Effector memory CD8-positive, alpha-beta T cell (primary cell): ENCODE measurements around the gene MAPK12.

Experiments used
- ATAC-seq: fragments of 150-1000 bp; cut with Tn5 transposase; replicated peaks from 2 replicates; pipeline ENCODE4 v1.10.0; 2021; ENCODE audit warnings: mild to moderate bottlenecking, moderate library complexity
- DNase-seq, 3 experiments: peaks; one replicate each; pipeline ENCODE4 v3.0.0; 2021
- H3K27ac Mint-ChIP-seq, 2 donors: one replicate each; pipeline ENCODE4 v1.8.0; 2022; ENCODE audit warnings: mild to moderate bottlenecking in 2 of 2, mixed read lengths in 2 of 2, moderate library complexity in 2 of 2
- H3K27me3 Mint-ChIP-seq, 2 donors: one replicate each; pipeline ENCODE4 v1.8.0; 2022; ENCODE audit warnings: mixed read lengths in 2 of 2
- H3K36me3 Mint-ChIP-seq: one replicate; pipeline ENCODE4 v1.8.0; 2022; ENCODE audit warnings: mild to moderate bottlenecking, moderate library complexity, mixed read lengths; ENCODE audit not compliant: insufficient read depth
- H3K4me1 Mint-ChIP-seq, 2 donors: one replicate each; pipeline ENCODE4 v1.8.0; 2022; ENCODE audit warnings: low read depth in 2 of 2, mixed read lengths in 2 of 2
- H3K4me3 Mint-ChIP-seq, 2 donors: one replicate each; pipeline ENCODE4 v1.8.0; 2022; ENCODE audit warnings: mild to moderate bottlenecking in 2 of 2, mixed read lengths in 2 of 2, moderate library complexity in 2 of 2
- H3K9me3 Mint-ChIP-seq, 2 donors: one replicate each; pipeline ENCODE4 v1.8.0; 2022; ENCODE audit warnings: mixed read lengths in 2 of 2
- total RNA-seq, 9 experiments: gene quantifications; one replicate each; lab custom pipeline; 2026; lab: John Stamatoyannopoulos, UW

MAPK12 gene
- total RNA-seq = 0.23 to 2.6 (median 0.98) reads per million in 9 experiments

DNA sequence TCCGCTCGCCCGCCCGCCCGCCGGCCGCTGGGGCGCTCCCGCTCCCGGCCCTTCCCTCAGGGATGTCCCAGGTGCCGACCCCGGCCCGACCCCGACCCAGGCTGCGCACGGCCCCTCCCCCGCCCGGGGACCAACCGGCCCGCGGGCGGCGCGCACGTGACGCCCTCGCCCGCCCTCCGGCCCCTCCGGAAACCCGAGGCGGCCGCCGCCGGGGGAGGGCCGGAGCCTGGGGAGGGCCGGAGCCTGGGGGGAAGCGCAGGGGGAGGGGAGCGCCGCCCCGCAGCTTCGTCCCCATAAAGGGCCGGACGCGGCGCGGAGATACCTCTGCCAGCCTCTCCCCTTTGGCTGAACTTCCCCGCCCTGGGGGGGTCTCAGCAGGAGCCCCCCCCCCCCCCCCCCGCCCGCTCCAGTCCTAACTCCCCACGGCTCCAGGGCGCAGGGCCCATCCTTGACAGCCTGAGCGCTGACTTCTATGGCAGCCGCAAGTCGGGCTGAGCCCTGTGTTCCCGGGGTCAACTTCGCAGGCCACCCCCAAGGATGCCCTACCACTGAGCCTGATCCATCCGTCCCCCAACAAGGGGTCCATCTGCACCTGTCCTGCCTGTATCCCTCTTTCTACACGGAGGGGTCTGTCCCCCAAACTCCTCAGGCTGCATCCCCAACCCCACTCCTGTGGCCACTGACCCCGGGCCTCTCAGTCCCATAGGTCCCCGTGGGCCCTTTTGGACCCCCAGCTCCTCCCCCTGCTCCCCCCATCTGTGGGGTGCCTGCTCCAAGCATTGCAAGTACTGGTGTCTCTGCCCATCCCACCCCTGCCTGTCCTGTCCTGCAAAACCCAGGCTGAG is at the start of gene MAPK12:
Gene MAPK12, minus strand, starts transcription at position 69 of the 845 bp plus-strand sequence. CDS start 174 bp downstream, outside the sequence.
- H3K4me1 Mint-ChIP-seq = peaks cover 6 to 9% of the 10 kb centered on the region in 2 donors
- H3K36me3 Mint-ChIP-seq = no peaks in the 10 kb centered on the region
- H3K4me3 Mint-ChIP-seq = peak within 1 kb of the TSS; percentile 75 to 80
- ATAC-seq (no peak), DNase-seq (no peak)
- H3K27ac Mint-ChIP-seq = no peak within 1 kb of the TSS
- H3K27me3 Mint-ChIP-seq = peaks cover 16 to 48% of the 10 kb centered on the region in 2 donors
- no peaks in the 10 kb centered on the region for H3K9me3 Mint-ChIP-seq

DNA sequence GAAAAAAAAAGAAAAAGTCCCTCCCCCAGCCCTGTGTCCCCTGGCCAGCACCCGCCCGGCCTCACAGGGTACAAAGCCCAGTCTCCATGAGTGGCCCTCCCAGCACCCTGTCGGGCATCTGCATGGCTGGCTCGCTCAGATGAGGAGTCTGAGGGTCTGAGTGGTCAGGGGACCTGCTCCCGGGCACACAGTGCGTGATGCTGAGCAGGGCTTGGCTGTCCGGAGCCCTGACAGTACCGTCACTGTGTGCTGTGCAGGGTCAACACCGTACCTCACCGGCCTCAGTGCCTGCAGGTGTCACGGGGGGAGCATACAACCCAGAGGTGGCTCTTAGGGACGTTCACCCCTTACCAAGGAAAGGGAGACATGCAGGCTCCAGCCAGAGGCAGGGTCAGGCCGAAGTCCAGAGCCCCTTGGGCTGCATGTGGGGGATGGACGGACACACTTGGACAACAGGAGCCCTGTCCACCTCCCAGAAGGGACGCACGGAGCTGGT is 49.5 kb upstream of the MAPK12 start:
- Mint-ChIP-seq H3K36me3 (peaks cover 3% of the 10 kb centered on the region), H3K9me3 (no peaks in the 10 kb centered on the region), H3K27me3 (peaks cover 3 to 5% of the 10 kb centered on the region in 2 donors), H3K4me1 (peaks cover 17 to 20% of the 10 kb centered on the region in 2 donors), H3K4me3 (no peak overlapping the region), H3K27ac (no peak overlapping the region)
- ATAC-seq (no peak), DNase-seq (no peak)

- Mint-ChIP-seq H3K4me3 (no peak overlapping the region), H3K36me3 (peaks cover 3% of the 10 kb centered on the region), H3K4me1 (peaks cover 13 to 18% of the 10 kb centered on the region in 2 donors), H3K27me3 (peaks cover 9 to 13% of the 10 kb centered on the region in 2 donors), H3K9me3 (no peaks in the 10 kb centered on the region), H3K27ac (no peak overlapping the region)
- ATAC-seq (no peak), DNase-seq (no peak)
These were observed 48.7 kb upstream of the MAPK12 start for GRCh38 chr22:50310031-50310722.

- DNase-seq (no peak), ATAC-seq (no peak)
- Mint-ChIP-seq H3K27ac (no peak overlapping the region), H3K27me3 (peaks cover 13 to 19% of the 10 kb centered on the region in 2 donors), H3K9me3 (no peaks in the 10 kb centered on the region), H3K4me1 (peaks cover 10 to 15% of the 10 kb centered on the region in 2 donors), H3K36me3 (peaks cover 3% of the 10 kb centered on the region), H3K4me3 (peak overlapping the region in 1 of 2 donors; percentile 27)
These were observed 48.1 kb upstream of the MAPK12 start for GRCh38 chr22:50309601-50309991.

DNA sequence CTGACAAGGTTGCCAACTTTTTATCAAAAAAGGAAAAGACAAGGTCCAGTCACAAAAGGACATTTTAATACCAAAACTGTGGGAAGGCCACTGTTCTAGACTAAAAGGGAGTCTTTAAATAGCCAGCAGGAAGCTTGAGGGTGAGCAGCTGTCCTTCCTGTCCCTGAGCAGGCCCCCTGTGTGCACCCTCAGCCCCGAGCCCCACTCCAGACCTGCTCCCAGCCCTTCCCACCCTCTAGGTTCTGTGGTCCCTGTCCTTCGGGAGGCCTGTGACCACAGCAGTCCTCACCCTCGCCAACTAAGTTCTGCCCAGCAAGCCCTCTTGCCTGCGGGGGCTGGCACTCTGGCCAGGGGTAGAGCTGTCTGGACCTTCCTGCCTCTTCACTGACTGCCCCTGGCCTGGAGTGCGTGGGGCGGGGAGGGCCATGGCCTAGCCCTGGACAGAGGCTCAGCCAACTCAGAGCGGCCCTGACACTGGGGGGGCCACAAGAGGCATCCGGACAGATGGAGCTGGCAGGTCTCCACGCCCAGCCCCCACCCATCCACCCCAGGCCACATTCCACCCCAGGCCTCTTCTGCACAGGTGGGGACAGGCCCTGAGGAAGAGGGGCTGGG is 47.6 kb upstream of the MAPK12 start:
- Mint-ChIP-seq H3K27me3 (peaks cover 13 to 24% of the 10 kb centered on the region in 2 donors), H3K4me3 (peak overlapping the region; percentile 58 to 70), H3K27ac (peak overlapping the region; percentile 23 to 73), H3K9me3 (no peaks in the 10 kb centered on the region), H3K4me1 (peaks cover 5 to 10% of the 10 kb centered on the region in 2 donors), H3K36me3 (peaks cover 3% of the 10 kb centered on the region)
- ATAC-seq (no peak), DNase-seq (no peak)

- no peak for DNase-seq
- H3K4me3 Mint-ChIP-seq = peak overlapping the region; percentile 58 to 70
- H3K36me3 Mint-ChIP-seq = peaks cover 3% of the 10 kb centered on the region
- H3K9me3 Mint-ChIP-seq = no peaks in the 10 kb centered on the region
- H3K27me3 Mint-ChIP-seq = peaks cover 13 to 29% of the 10 kb centered on the region in 2 donors
- peaks cover 0 to 5% of the 10 kb centered on the region in 2 donors for H3K4me1 Mint-ChIP-seq
- peak overlapping the region; percentile 23 to 73 for H3K27ac Mint-ChIP-seq
- ATAC-seq = no peak
These were observed 47.1 kb upstream of the MAPK12 start for GRCh38 chr22:50308597-50308935.

GRCh38 chr22:50307890-50308596 is 46.6 kb upstream of the MAPK12 start:
- peaks cover 3% of the 10 kb centered on the region for H3K36me3 Mint-ChIP-seq
- H3K4me1 Mint-ChIP-seq = peaks cover 0 to 5% of the 10 kb centered on the region in 2 donors
- H3K27me3 Mint-ChIP-seq = peaks cover 13 to 34% of the 10 kb centered on the region in 2 donors
- H3K27ac Mint-ChIP-seq = no peak overlapping the region
- DNase-seq = no peak
- no peak for ATAC-seq
- H3K4me3 Mint-ChIP-seq = peak overlapping the region; percentile 58 to 63
- H3K9me3 Mint-ChIP-seq = no peaks in the 10 kb centered on the region

GRCh38 chr22:50306753-50307749 is 45.6 kb upstream of the MAPK12 start, which contains the start of gene PLXNB2:
Gene PLXNB2 (minus strand): TSS chr22:50307646. CDS start chr22:50290584, 17,062 bp downstream.
- ATAC-seq (peak; percentile 59), DNase-seq (peak in 1 of 3 experiments; percentile 19)
- H3K27me3 Mint-ChIP-seq = peaks cover 13 to 42% of the 10 kb centered on the region in 2 donors
- H3K9me3 Mint-ChIP-seq = no peaks in the 10 kb centered on the region
- H3K4me3 Mint-ChIP-seq = peak within 1 kb of the TSS; percentile 58 to 63
- peaks cover 3% of the 10 kb centered on the region for H3K36me3 Mint-ChIP-seq
- H3K4me1 Mint-ChIP-seq = peaks cover 0 to 5% of the 10 kb centered on the region in 2 donors
- H3K27ac Mint-ChIP-seq = peak within 1 kb of the TSS in 1 of 2 donors; percentile 73

DNA sequence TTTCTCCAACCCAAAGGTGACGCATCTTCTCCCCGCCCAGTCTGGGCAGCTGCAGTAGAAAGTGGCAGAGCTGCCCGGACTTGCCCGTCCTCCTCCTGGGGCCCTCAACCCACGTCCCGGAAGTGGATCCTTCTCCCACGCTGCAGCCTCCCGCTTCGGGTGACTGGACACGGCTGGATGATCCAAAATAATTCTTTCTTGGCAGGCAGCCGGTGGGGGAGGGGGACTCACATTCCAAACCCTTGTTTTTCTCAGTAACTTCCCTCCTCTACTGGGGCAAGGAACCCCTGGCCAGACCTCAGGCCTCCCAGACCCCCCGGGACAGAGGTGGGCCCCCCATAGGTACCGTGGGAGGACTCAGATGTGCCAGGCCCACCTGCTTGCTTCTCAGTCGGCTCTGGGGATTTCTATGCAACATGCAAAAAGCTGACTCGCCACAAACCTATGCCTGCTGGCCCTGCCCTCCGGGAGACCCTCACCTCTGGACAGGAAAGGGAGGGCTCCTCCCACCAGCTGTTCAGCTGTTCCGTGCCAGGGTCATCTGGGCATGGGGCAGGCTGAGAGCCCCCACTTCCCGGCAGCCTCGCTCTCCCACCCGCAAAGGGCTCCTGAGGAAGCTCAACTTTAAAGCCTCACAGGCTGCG is 44.6 kb upstream of the MAPK12 start:
- Mint-ChIP-seq H3K4me3 (peak overlapping the region; percentile 29 to 53), H3K36me3 (peaks cover 3% of the 10 kb centered on the region), H3K9me3 (no peaks in the 10 kb centered on the region), H3K4me1 (peaks cover 0 to 5% of the 10 kb centered on the region in 2 donors), H3K27ac (no peak overlapping the region), H3K27me3 (peaks cover 13 to 42% of the 10 kb centered on the region in 2 donors)
- DNase-seq (no peak), ATAC-seq (no peak)

GRCh38 chr22:50305393-50305922 is 44.0 kb upstream of the MAPK12 start:
- H3K4me1 Mint-ChIP-seq = peaks cover 0 to 5% of the 10 kb centered on the region in 2 donors
- H3K27me3 Mint-ChIP-seq = peaks cover 13 to 42% of the 10 kb centered on the region in 2 donors
- no peaks in the 10 kb centered on the region for H3K9me3 Mint-ChIP-seq
- DNase-seq (no peak), ATAC-seq (no peak)
- peak overlapping the region in 1 of 2 donors; percentile 53 for H3K4me3 Mint-ChIP-seq
- peaks cover 3% of the 10 kb centered on the region for H3K36me3 Mint-ChIP-seq
- H3K27ac Mint-ChIP-seq = no peak overlapping the region
